ENCODE results near the gene PLS1. TPM values are rescaled to one million over a fixed set of nuclear protein-coding genes. Genes with fewer than 3 reads are reported as not detected.

PLS1 gene
- total RNA-seq, 2 experiments from 2014 or later: 4.0 to 7.2 TPM

DNA sequence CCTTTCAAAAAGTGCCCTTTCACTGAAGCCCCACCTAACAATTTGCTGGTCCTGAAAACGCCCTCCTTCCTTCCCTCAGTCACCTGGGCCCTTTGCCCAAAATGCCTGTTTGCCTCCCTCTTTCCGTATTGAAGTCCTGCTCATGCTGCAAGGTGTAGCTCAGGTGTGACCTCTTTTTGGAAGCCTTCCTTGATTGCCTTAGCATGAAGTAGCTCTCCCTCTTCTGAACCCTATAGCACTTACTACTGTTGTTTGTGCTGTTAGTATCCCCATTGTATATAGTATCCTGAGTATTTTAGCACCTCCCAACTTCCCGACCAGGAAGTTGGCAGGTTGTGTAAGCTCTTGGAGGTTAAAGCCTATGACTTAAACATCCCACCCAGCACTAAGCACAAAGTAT lies 1.7 kb downstream of the PLS1 start:
- Histone ChIP-seq H2AFZ (ENCODE audit: low read length) (no peak overlapping the region), H3K4me2 (ENCODE audit: low read length) (peak overlapping the region; percentile 75; the same call in 1 of the 2 replicates), H3K9me3 (ENCODE audit: low read length) (no peaks in the 10 kb centered on the region), H3K27ac (ENCODE audit: low read depth, low read length, poor library complexity, severe bottlenecking) (no peak overlapping the region), H3K79me2 (ENCODE audit: insufficient read depth, low read depth, low read length) (no peaks in the 10 kb centered on the region), H3K4me1 (ENCODE audit: insufficient read depth, low read length, poor library complexity, severe bottlenecking) (peaks cover 28% of the 10 kb centered on the region), H3K9me2 (ENCODE audit: insufficient read depth, low read length) (no peaks in the 10 kb centered on the region), H3K36me3 (ENCODE audit: insufficient read depth, low read length) (no peaks in the 10 kb centered on the region), H3K4me3 (ENCODE audit: low read depth, low read length, poor library complexity, severe bottlenecking) (no peak overlapping the region), H4K20me1 (ENCODE audit: insufficient read depth, low read length) (no peaks in the 10 kb centered on the region)
- POLR2A ChIA-PET: interaction anchor here (0.7 to 5.3 kb wide), 3 partner anchors 12 to 123 kb away, joined by 5 to 24 read pairs (median 7); partner anchors contain the start of gene ATR
- no peak for TF ChIP-seq CTCF (conservative IDR thresholded peaks at IDR 0.05; ENCODE audit: low read length)
- no peak for TF ChIP-seq EZH2phosphoT487 (IDR thresholded peaks at IDR 0.05; ENCODE audit: borderline replicate concordance, low read depth, low read length)
- CTCF ChIA-PET (ENCODE audit: unreplicated experiment): interaction anchor here (0.8 kb wide), 1 partner anchor 11 kb away, joined by 3 read pairs; no protein-coding TSS in a partner anchor
- no TSS peak for BruUV-seq (replicated peaks)
- intact Hi-C loops (cut with micrococcal nuclease; ENCODE audit: unreplicated experiment): loop anchor here (5.0 to 10.0 kb wide), 2 partner anchors 124 to 1377 kb away; partner anchors contain the start of genes DIPK2A and TRPC1
- no peak for DNase-seq (ENCODE audit: low spot score)

DNA sequence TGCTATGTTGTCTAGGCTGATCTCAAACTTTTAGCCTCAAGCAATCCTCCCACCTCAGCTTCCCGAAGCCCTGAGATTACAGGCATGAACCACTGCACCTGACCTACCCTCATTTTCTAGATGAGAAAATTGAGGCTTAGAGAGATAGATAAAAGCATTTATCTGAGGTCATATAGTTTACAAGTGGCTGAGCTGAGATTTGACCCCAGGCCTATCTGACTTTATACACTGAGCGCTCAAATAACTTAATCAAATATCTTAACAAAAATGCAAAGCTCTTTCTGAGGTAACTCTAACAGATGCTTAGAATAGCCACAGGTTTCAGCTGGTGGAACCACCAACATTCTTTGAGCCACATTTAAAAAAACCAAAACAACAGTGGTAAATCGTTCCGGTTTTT lies 5.5 kb downstream of the PLS1 start:
- no peak overlapping the region for H3K4me3 ChIP-seq (ENCODE audit: low read depth, low read length, poor library complexity, severe bottlenecking)
- H4K20me1 ChIP-seq (ENCODE audit: insufficient read depth, low read length): no peaks in the 10 kb centered on the region
- ChIA-PET CTCF (ENCODE audit: unreplicated experiment) (no interaction called here), POLR2A (interaction anchor here (0.7 to 1.6 kb wide), 6 partner anchors 9 to 39 kb away, joined by 3 to 7 read pairs (median 6); no protein-coding TSS in a partner anchor)
- no TSS peak for BruUV-seq (replicated peaks)
- no peaks in the 10 kb centered on the region for H3K36me3 ChIP-seq (ENCODE audit: insufficient read depth, low read length)
- H3K9me3 ChIP-seq (ENCODE audit: low read length): no peaks in the 10 kb centered on the region
- intact Hi-C loops (cut with micrococcal nuclease; ENCODE audit: unreplicated experiment): no loop called here
- H3K4me1 ChIP-seq (ENCODE audit: insufficient read depth, low read length, poor library complexity, severe bottlenecking): peaks cover 16% of the 10 kb centered on the region
- no peak overlapping the region for H3K27ac ChIP-seq (ENCODE audit: low read depth, low read length, poor library complexity, severe bottlenecking)
- H3K79me2 ChIP-seq (ENCODE audit: insufficient read depth, low read depth, low read length): no peaks in the 10 kb centered on the region
- H2AFZ ChIP-seq (ENCODE audit: low read length): no peak overlapping the region
- DNase-seq (ENCODE audit: low spot score): no peak
- H3K4me2 ChIP-seq (ENCODE audit: low read length): no peak overlapping the region
- TF ChIP-seq CTCF (conservative IDR thresholded peaks at IDR 0.05; ENCODE audit: low read length) (no peak), EZH2phosphoT487 (IDR thresholded peaks at IDR 0.05; ENCODE audit: borderline replicate concordance, low read depth, low read length) (no peak)
- H3K9me2 ChIP-seq (ENCODE audit: insufficient read depth, low read length): no peaks in the 10 kb centered on the region

GRCh38 chr3:142602619-142603385 lies 6.6 kb downstream of the PLS1 start:
- H4K20me1 ChIP-seq (ENCODE audit: insufficient read depth, low read length): no peaks in the 10 kb centered on the region
- intact Hi-C loops (cut with micrococcal nuclease; ENCODE audit: unreplicated experiment): no loop called here

More at GRCh38 chr3:142602619-142603385, 6.6 kb downstream of the PLS1 start:
- Histone ChIP-seq H3K4me3 (ENCODE audit: low read depth, low read length, poor library complexity, severe bottlenecking) (no peak overlapping the region), H3K9me2 (ENCODE audit: insufficient read depth, low read length) (no peaks in the 10 kb centered on the region), H3K9me3 (ENCODE audit: low read length) (no peaks in the 10 kb centered on the region), H3K79me2 (ENCODE audit: insufficient read depth, low read depth, low read length) (no peaks in the 10 kb centered on the region), H3K36me3 (ENCODE audit: insufficient read depth, low read length) (no peaks in the 10 kb centered on the region), H3K4me2 (ENCODE audit: low read length) (no peak overlapping the region), H2AFZ (ENCODE audit: low read length) (no peak overlapping the region), H3K4me1 (ENCODE audit: insufficient read depth, low read length, poor library complexity, severe bottlenecking) (peaks cover 7% of the 10 kb centered on the region), H3K27ac (ENCODE audit: low read depth, low read length, poor library complexity, severe bottlenecking) (no peak overlapping the region)
- DNase-seq (ENCODE audit: low spot score): no peak
- no TSS peak for BruUV-seq (replicated peaks)
- TF ChIP-seq CTCF (conservative IDR thresholded peaks at IDR 0.05; ENCODE audit: low read length) (no peak), EZH2phosphoT487 (IDR thresholded peaks at IDR 0.05; ENCODE audit: borderline replicate concordance, low read depth, low read length) (no peak)
- ChIA-PET CTCF (ENCODE audit: unreplicated experiment) (no interaction called here), POLR2A (interaction anchor here (0.7 to 1.6 kb wide), 3 partner anchors 10 to 38 kb away, joined by 3 to 7 read pairs (median 4); no protein-coding TSS in a partner anchor)

Measured in OCI-LY7 (cell line).